ENCODE results near the gene LDHA. TPM values are rescaled to one million over a fixed set of nuclear protein-coding genes. Genes with fewer than 3 reads are reported as not detected.

Gene LDHA
- total RNA-seq, 1 experiment from 2014 or later: 1,441 TPM

Small RNAs within 50 kb of the gene (microRNA-seq; reads per million reads assigned to microRNA genes)
- gene MIR3159 (ENCODE audit: unreplicated experiment): not detected

Other genes starting within 250 kb of the LDHA start
- not detected in 2 replicates for gene MRGPRX4, start 221.7 kb upstream of the LDHA start, total RNA-seq (2014; rRNA removed)
- not detected in 2 replicates for gene SAA4, start 157.8 kb upstream of the LDHA start, total RNA-seq (2014; rRNA removed)
- gene SAA2, start 145.9 kb upstream of the LDHA start, total RNA-seq (2014; rRNA removed): not detected in 2 replicates
- not detected in 2 replicates for gene SAA1, start 128.3 kb upstream of the LDHA start, total RNA-seq (2014; rRNA removed)
- 15.2 and 15.6 TPM in 2 replicates for gene HPS5, start 72.4 kb upstream of the LDHA start, total RNA-seq (2014; rRNA removed)
- gene GTF2H1, start 72.0 kb upstream of the LDHA start, total RNA-seq (2014; rRNA removed): 32.7 and 33.5 TPM in 2 replicates
- gene LDHC, start 17.8 kb downstream of the LDHA start, total RNA-seq (2014; rRNA removed): 0.15 TPM in 1 of 2 replicates, not detected in the other
- gene LDHAL6A, start 61.3 kb downstream of the LDHA start, total RNA-seq (2014; rRNA removed): not detected in 2 replicates
- gene TSG101, start 132.4 kb downstream of the LDHA start, total RNA-seq (2014; rRNA removed): 42.2 and 46.9 TPM in 2 replicates
- gene UEVLD, start 194.2 kb downstream of the LDHA start, total RNA-seq (2014; rRNA removed): 15.6 and 22.2 TPM in 2 replicates
- gene MISFA, start 205.2 kb downstream of the LDHA start, total RNA-seq (2014; rRNA removed): 0.36 TPM in 1 of 2 replicates, not detected in the other
- gene SPTY2D1, start 239.8 kb downstream of the LDHA start, total RNA-seq (2014; rRNA removed): 15.6 and 16.6 TPM in 2 replicates